Subcutaneous abdominal adipose tissue (tissue), 5 donors: ENCODE measurements around the gene IGLL5.

Experiments used
- H3K27ac ChIP-seq: one replicate; pipeline ENCODE4 v1.7.0; 2013; ENCODE audit warnings: low read depth, mild to moderate bottlenecking, inconsistent platforms, low read length, moderate library complexity
- H3K27me3 ChIP-seq, 5 donors: one replicate each; pipeline ENCODE4 v1.7.0; 2013; ENCODE audit warnings: low read length in 5 of 5, inconsistent platforms in 1 of 5; ENCODE audit not compliant: control insufficient read depth in 5 of 5, insufficient read depth in 4 of 5
- H3K36me3 ChIP-seq, 5 donors: one replicate each; pipeline ENCODE4 v1.7.0; 2013; ENCODE audit warnings: low read length in 5 of 5; ENCODE audit not compliant: control insufficient read depth in 5 of 5, insufficient read depth in 5 of 5
- H3K4me1 ChIP-seq, 5 donors: one replicate each; pipeline ENCODE4 v1.7.0; 2013; ENCODE audit warnings: low read length in 5 of 5, mild to moderate bottlenecking in 3 of 5, moderate library complexity in 1 of 5; ENCODE audit not compliant: control insufficient read depth in 5 of 5, insufficient read depth in 5 of 5
- H3K4me3 ChIP-seq, 5 donors: one replicate each; pipeline ENCODE4 v1.7.0; 2013; ENCODE audit warnings: low read length in 5 of 5, low read depth in 1 of 5
- H3K9ac ChIP-seq, 5 donors: one replicate each; pipeline ENCODE4 v1.7.0; 2013; ENCODE audit warnings: low read length in 5 of 5, mild to moderate bottlenecking in 4 of 5, moderate library complexity in 3 of 5
- H3K9me3 ChIP-seq, 5 donors: one replicate each; pipeline ENCODE4 v1.7.0; 2013; ENCODE audit warnings: low read length in 5 of 5; ENCODE audit not compliant: control insufficient read depth in 5 of 5
- donor health status: healthy.
- donor health status: healthy.
- donor health status: healthy.
- donor health status: healthy.
- donor health status: healthy.

Gene IGLL5

DNA sequence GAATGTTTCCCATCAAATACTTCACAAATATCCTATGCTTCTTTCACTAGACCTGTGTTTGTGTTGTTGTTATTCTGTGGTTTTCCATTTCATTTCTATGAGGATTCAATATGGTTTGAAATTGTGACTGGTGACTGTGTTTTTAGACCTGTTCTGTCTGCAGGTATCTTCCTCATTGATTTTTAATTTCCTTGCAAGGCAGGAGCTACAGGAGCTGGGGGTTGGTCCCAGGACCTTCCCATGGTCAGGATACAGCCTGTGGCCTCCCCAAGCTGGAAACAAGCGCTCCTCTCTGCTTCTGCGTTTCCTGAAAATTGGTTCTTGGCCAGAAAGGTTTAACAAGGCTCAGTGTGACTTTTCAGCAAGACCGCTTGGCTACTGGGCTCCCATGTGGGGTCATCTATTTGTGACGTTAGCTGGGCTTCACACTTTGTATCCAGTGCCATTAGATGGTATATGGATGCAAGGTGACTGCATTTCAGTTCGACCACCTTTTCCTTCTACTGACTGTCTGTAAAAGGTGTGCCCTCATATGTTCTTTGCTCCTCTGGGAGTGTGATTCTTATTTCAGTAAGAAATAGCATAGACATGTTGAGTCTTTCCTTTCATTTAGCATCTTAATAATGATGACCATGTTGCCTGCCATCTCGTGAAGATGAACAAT is 21.5 kb downstream of the IGLL5 start:
- H3K9me3 ChIP-seq: no peaks in the 10 kb centered on the region
- H3K9ac ChIP-seq: no peak overlapping the region
- H3K27me3 ChIP-seq: peaks cover 2 to 10% (median 4%) of the 10 kb centered on the region in 5 donors

DNA sequence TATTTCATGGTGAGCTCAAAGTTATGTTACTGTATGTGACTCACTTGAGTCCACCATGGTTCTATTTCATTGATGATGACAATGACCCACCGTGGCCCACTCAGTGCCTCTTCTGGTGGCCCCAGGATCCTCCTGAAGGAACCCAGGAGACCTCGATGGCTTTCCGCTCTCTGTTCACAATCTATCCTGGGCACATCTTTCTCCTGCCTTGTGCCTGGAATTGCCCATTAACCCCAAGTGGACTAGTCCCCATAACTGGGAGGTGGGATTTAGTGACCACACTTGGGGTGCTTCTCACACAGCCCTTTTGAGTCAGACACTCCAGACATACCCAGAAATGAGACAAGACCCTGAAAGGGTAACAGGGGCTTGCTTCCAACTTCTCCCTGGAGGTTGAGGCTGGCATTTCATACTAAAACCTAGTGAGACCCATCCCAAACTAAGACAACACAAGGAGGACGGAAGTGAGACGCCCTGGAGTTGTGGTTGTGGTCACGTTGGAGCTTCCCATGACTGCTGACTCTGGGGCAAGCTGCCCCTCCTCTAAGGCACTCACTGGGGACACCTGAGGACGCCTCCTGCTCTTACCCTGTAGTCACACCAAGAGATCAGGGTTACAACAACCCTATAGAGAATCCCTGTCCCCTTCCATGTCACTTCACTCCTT is 22.1 kb downstream of the IGLL5 start:
- Histone ChIP-seq H3K27ac (no peak overlapping the region), H3K9ac (no peak overlapping the region), H3K4me1 (no peaks in the 10 kb centered on the region), H3K4me3 (no peak overlapping the region), H3K27me3 (peaks cover 2 to 10% (median 6%) of the 10 kb centered on the region in 5 donors), H3K36me3 (no peaks in the 10 kb centered on the region), H3K9me3 (no peaks in the 10 kb centered on the region)

More for the DNA sequence above, 21.5 kb downstream of the IGLL5 start:
- Histone ChIP-seq H3K36me3 (no peaks in the 10 kb centered on the region), H3K4me1 (no peaks in the 10 kb centered on the region), H3K4me3 (no peak overlapping the region), H3K27ac (no peak overlapping the region)

DNA sequence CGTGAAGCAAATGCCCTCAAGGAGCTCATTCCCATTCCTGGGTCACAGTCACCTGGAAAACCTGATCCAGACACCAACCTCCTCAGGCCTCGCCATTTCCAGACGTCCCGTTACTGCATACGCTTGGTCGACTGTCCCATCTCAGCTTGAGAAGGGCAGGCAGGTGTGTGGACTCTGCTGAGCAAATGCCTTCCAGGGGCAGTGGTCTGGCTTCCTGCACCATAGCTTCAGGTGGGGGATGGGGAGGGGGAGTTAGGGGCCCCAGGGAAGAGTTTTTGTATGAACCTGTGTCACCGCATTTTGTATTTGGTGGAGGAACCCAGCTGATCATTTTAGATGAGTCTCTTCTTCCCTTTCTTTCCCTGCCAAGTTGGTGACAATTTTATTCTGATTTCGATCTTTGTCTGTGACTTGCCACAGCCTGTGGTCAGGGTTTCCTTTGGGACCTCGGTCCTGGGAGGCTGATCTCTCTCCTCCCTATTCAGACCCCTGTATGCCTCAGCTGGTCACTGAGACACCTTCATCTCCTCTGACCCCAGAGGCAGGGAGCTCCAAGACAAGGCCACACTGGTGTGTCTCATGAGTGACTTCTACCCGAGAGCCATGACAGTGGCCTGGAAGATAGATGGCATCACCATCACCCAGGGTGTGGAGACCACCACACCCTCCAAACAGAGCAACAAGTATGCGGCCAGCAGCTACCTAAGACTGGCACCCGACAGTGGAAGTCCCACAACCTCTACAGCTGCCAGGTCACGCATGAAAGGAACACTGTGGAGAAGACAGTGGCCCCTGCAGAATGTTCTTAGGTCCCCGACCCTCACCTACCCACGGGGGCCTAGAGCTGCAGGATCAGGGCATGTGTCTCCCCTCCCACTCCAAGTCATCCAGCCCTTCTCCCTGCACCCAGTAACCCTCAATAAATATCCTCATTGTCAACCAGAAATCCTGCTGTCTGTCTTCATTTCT is 22.9 kb downstream of the IGLL5 start:
- H3K27ac ChIP-seq: no peak overlapping the region
- H3K4me3 ChIP-seq: no peak overlapping the region
- H3K36me3 ChIP-seq: no peaks in the 10 kb centered on the region
- peaks cover 3 to 10% (median 6%) of the 10 kb centered on the region in 5 donors for H3K27me3 ChIP-seq
- no peaks in the 10 kb centered on the region for H3K4me1 ChIP-seq
- no peak overlapping the region for H3K9ac ChIP-seq
- H3K9me3 ChIP-seq: no peaks in the 10 kb centered on the region

DNA sequence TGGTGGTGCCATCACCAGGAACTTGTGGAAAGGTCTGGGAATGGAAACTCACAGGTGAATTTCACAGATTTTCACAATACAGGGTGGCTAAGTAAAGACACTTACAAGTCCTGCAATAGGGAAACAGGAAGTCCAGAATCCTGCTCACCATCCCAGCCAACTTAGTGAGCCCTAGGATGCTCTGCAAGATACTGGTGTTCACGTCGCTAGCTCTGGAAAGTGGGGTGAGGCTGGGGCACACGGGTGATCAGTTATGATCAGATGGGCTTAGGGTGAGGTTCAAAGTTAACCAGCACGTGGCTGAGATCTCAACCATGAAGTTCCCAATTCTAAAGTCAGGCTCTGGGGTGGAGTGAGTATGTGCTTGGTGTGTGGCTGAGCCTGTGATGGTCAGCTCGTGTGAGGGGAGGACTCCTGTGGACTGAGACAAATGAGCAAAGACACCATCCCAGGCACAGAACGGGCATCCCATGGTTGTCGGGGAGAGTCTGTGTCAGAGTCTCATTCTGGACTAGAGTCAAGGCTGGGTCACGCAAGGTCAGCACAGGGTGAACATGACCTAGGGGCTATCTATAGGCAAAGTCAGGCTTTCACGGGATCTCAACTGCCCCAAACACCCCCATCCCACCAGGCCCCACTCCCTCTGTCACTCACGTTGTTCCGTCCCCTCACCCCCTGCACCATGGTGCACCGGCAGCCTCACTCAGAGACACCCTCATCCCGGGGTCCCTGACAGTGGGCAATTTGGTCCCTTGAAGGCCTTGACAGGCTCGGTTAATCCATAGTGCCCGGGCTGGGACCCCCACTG is 23.9 kb downstream of the IGLL5 start:
- H3K27me3 ChIP-seq: peaks cover 3 to 10% (median 6%) of the 10 kb centered on the region in 5 donors
- H3K4me3 ChIP-seq: no peak overlapping the region
- H3K4me1 ChIP-seq: no peaks in the 10 kb centered on the region
- no peaks in the 10 kb centered on the region for H3K9me3 ChIP-seq
- no peak overlapping the region for H3K27ac ChIP-seq
- H3K36me3 ChIP-seq: no peaks in the 10 kb centered on the region
- H3K9ac ChIP-seq: no peak overlapping the region

DNA sequence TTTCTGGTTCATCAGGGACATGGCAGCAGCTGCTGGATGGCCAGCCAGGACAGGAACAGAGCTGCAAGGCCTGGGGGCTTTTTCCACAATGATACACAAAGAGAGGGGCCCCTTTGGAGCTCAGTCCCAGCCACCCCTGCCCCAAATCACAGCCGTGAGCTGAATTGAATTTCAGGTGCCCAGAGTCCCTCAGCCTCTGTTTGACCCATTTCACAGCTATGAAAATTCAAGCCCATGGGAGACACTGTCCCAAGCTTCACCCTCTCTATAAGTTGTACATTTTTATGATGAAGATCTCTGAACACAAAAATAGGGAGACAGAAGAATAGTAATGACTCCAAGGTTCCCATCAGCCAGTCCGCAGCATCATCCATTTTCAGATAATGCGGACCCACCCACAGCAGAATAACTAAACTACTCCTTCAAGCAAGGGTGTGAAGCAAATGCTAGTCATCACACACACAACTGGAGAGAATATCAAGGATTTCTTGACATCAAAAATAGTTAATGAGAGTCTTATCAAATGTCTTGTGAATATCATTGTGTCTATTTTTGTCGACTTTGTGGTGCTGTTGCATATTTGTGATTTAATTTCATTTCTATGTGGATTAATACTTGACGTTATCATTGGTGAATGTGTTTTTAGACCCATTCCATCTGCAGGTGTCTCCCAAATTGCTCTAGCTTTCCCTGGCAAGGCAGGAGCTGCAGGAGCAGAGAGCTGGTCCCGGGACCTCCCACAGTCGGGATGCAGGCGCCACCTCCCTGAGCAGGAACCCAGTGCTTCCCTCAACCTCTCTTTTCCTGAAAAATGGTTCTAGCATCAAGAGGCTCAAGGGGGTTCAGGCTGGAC is 24.7 kb downstream of the IGLL5 start:
- Histone ChIP-seq H3K9ac (no peak overlapping the region), H3K27ac (no peak overlapping the region), H3K4me1 (no peaks in the 10 kb centered on the region), H3K9me3 (no peaks in the 10 kb centered on the region), H3K36me3 (no peaks in the 10 kb centered on the region), H3K27me3 (peaks cover 3 to 12% (median 7%) of the 10 kb centered on the region in 5 donors), H3K4me3 (no peak overlapping the region)

GRCh38 chr22:22912988-22913253 is 25.3 kb downstream of the IGLL5 start:
- H3K9me3 ChIP-seq: no peaks in the 10 kb centered on the region
- peaks cover 3 to 15% (median 7%) of the 10 kb centered on the region in 5 donors for H3K27me3 ChIP-seq
- no peak overlapping the region for H3K4me3 ChIP-seq
- H3K27ac ChIP-seq: no peak overlapping the region
- no peak overlapping the region for H3K9ac ChIP-seq
- H3K4me1 ChIP-seq: no peaks in the 10 kb centered on the region
- H3K36me3 ChIP-seq: no peaks in the 10 kb centered on the region

- Histone ChIP-seq H3K4me3 (no peak overlapping the region), H3K27me3 (peaks cover 3 to 19% (median 7%) of the 10 kb centered on the region in 5 donors), H3K27ac (no peak overlapping the region), H3K9me3 (no peaks in the 10 kb centered on the region), H3K4me1 (no peaks in the 10 kb centered on the region), H3K9ac (no peak overlapping the region), H3K36me3 (no peaks in the 10 kb centered on the region)
Observed at GRCh38 chr22:22913989-22914388, 26.4 kb downstream of the IGLL5 start.

DNA sequence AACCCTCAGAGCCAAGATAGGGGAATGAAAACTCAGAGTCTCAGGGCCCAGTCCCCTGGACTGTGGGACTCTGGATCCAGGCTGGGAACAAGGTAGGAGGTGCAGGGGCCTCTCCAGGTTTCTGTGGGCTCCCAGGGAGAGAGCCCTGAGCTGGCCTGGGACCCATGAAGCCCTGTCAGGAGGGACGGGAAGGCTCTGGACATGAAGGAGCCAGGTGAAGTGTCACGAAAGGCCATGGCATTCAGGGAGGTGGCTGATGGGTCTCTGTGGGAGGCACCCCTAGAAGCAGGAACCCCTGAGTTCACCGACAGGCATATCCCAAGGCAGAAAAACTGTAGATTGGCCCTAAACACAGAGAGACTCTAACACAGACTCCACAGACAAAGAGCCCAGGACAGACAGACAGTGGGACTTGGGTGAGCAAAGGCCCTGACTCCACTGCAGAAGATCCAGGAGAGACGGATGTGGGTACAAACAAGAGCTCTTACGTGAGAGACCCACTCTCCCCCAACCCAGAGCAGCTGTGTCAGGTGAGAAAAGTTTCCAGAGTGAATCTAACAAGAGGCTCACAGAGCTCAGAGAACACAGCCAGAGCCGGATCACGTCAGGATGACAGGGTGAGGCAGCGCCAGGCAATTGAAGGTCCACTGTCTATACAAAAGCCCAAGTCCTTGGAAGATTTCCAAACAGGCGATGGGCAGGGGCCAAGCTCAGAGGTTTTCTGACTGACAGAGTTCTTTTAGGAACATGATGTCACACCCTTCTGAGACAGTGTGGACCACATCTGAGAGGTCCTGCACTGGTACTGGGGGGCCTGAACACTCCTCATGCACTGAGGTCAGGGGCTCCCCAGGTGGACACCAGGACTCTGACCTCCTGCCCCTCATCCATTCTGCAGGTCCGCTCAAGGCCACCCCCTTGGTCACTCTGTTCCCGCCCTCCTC is 27.4 kb downstream of the IGLL5 start:
- H3K36me3 ChIP-seq: no peaks in the 10 kb centered on the region
- H3K4me3 ChIP-seq: no peak overlapping the region
- no peaks in the 10 kb centered on the region for H3K9me3 ChIP-seq
- peaks cover 3 to 17% (median 3%) of the 10 kb centered on the region in 5 donors for H3K27me3 ChIP-seq
- no peak overlapping the region for H3K9ac ChIP-seq
- H3K27ac ChIP-seq: no peak overlapping the region
- no peaks in the 10 kb centered on the region for H3K4me1 ChIP-seq
